GM23338 (cell line): ENCODE results near the gene PGAP1.

Experiments
- CREB1 ChIP-seq: fragments of 250-450 bp; sonication (Bioruptor Pico); IDR thresholded peaks from 2 replicates; pipeline ENCODE4 v1.5.0; 2020; ENCODE audit warnings: low read depth, mild to moderate bottlenecking, moderate library complexity
- EZH2 ChIP-seq: fragments of 200-600 bp; sonication (generic); IDR thresholded peaks from one replicate; pipeline ENCODE4 v1.8.0; 2017; ENCODE audit warnings: antibody characterized with exemption, mild to moderate bottlenecking, low read depth; ENCODE audit not compliant: unreplicated experiment
- EZH2phosphoT487 ChIP-seq: fragments of 200-600 bp; sonication (generic); IDR thresholded peaks from one replicate; pipeline ENCODE4 v1.8.1; 2018; ENCODE audit warnings: antibody characterized with exemption; ENCODE audit not compliant: unreplicated experiment
- JUNB ChIP-seq: IDR thresholded peaks from one replicate; pipeline ENCODE4 v1.6.1; 2016; ENCODE audit warnings: antibody characterized with exemption; ENCODE audit not compliant: unreplicated experiment
- POLR2AphosphoS5 ChIP-seq: IDR thresholded peaks from 2 replicates; pipeline ENCODE4 v1.6.1; 2016; ENCODE audit warnings: antibody characterized with exemption, low read depth
- STAT1 ChIP-seq: IDR thresholded peaks from one replicate; pipeline ENCODE4 v1.6.1; 2016; ENCODE audit warnings: antibody characterized with exemption; ENCODE audit not compliant: unreplicated experiment
- TF ChIP-seq, protein P1 (sequence below): IDR thresholded peaks from 2 replicates; pipeline ENCODE4 v1.6.1; 2016; ENCODE audit warnings: antibody characterized with exemption
- TF ChIP-seq, protein P2 (sequence below), 2 experiments: fragments of 200-600 bp in 1 of 2; sonication (generic) in 1 of 2; conservative IDR thresholded peaks; 2 replicates each; pipeline versions ENCODE4 v1.5.1 to v1.6.1; 2016 to 2017; ENCODE audit warnings: antibody characterized with exemption in 2 of 2, low read depth in 2 of 2, mild to moderate bottlenecking in 2 of 2, moderate library complexity in 1 of 2
- TF ChIP-seq, protein P3 (sequence below): IDR thresholded peaks from one replicate; pipeline ENCODE4 v1.6.1; 2018; ENCODE audit warnings: antibody characterized with exemption; ENCODE audit not compliant: unreplicated experiment

DNA sequence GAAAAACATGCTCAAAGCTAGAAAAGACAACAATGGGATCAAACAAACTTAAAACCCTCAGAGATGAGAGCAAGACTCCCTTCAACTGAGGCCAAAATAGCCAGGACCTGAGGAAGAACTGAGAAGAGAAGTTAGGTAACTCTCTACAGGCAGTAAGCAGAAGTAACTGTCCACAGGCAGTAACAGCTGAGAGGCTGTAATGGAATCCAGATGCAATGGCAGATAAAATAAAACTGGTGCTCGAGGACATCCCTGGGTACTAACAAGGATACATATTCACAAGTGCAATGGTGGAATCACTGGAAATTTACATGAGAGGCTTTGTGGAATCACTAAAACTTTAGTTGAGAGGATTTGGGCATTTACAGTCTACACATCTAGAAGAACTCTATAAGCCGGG, 86.9 kb downstream of the PGAP1 start:
- no peak for TF ChIP-seq POLR2AphosphoS5
- TF ChIP-seq, protein P1, sequence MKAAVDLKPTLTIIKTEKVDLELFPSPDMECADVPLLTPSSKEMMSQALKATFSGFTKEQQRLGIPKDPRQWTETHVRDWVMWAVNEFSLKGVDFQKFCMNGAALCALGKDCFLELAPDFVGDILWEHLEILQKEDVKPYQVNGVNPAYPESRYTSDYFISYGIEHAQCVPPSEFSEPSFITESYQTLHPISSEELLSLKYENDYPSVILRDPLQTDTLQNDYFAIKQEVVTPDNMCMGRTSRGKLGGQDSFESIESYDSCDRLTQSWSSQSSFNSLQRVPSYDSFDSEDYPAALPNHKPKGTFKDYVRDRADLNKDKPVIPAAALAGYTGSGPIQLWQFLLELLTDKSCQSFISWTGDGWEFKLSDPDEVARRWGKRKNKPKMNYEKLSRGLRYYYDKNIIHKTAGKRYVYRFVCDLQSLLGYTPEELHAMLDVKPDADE: no peak
- no peak for TF ChIP-seq EZH2phosphoT487
- TF ChIP-seq, protein P2, sequence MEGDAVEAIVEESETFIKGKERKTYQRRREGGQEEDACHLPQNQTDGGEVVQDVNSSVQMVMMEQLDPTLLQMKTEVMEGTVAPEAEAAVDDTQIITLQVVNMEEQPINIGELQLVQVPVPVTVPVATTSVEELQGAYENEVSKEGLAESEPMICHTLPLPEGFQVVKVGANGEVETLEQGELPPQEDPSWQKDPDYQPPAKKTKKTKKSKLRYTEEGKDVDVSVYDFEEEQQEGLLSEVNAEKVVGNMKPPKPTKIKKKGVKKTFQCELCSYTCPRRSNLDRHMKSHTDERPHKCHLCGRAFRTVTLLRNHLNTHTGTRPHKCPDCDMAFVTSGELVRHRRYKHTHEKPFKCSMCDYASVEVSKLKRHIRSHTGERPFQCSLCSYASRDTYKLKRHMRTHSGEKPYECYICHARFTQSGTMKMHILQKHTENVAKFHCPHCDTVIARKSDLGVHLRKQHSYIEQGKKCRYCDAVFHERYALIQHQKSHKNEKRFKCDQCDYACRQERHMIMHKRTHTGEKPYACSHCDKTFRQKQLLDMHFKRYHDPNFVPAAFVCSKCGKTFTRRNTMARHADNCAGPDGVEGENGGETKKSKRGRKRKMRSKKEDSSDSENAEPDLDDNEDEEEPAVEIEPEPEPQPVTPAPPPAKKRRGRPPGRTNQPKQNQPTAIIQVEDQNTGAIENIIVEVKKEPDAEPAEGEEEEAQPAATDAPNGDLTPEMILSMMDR (conservative IDR thresholded peaks at IDR 0.05; ENCODE audit: low read depth in 2 of 2): no peak
- TF ChIP-seq, protein P3, sequence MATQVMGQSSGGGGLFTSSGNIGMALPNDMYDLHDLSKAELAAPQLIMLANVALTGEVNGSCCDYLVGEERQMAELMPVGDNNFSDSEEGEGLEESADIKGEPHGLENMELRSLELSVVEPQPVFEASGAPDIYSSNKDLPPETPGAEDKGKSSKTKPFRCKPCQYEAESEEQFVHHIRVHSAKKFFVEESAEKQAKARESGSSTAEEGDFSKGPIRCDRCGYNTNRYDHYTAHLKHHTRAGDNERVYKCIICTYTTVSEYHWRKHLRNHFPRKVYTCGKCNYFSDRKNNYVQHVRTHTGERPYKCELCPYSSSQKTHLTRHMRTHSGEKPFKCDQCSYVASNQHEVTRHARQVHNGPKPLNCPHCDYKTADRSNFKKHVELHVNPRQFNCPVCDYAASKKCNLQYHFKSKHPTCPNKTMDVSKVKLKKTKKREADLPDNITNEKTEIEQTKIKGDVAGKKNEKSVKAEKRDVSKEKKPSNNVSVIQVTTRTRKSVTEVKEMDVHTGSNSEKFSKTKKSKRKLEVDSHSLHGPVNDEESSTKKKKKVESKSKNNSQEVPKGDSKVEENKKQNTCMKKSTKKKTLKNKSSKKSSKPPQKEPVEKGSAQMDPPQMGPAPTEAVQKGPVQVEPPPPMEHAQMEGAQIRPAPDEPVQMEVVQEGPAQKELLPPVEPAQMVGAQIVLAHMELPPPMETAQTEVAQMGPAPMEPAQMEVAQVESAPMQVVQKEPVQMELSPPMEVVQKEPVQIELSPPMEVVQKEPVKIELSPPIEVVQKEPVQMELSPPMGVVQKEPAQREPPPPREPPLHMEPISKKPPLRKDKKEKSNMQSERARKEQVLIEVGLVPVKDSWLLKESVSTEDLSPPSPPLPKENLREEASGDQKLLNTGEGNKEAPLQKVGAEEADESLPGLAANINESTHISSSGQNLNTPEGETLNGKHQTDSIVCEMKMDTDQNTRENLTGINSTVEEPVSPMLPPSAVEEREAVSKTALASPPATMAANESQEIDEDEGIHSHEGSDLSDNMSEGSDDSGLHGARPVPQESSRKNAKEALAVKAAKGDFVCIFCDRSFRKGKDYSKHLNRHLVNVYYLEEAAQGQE: no peak
- TF ChIP-seq STAT1: no peak
- no peak for TF ChIP-seq EZH2
- TF ChIP-seq JUNB: no peak
- no peak for TF ChIP-seq CREB1 (CRISPR knock-in tag)
